Omental fat pad (tissue), 4 donors: ENCODE data around the gene TES. TPM values are rescaled to one million over a fixed set of nuclear protein-coding genes. Genes with fewer than 3 reads are reported as not detected.
"Not testable (repeated sequence)": the region's sequence is repeated elsewhere in the genome, so short reads cannot be mapped to it uniquely, and the experiment has no call there.

Experiments used
- ATAC-seq: fragments of 150-250 bp; one replicate; pipeline ENCODE4 v1.9.1; 2016; ENCODE audit warnings: mild to moderate bottlenecking, moderate library complexity; ENCODE audit not compliant: low FRiP score
- DNase-seq: peaks from one replicate; pipeline ENCODE4 v3.0.0-alpha.2; 2019; ENCODE audit warnings: low spot score
- total RNA-seq, 4 donors: library from RNA; depleted of rRNA; stranded (reverse); fragments of >200 nt; gene quantifications; one replicate each; pipeline ENCODE4 v1.1.0, GENCODE V29; 2016
- TF ChIP-seq, protein P1 (sequence below), 3 donors: fragments of 450-650 bp; IDR thresholded peaks; one replicate each; pipeline ENCODE4 v1.5.1; 2016 to 2017; ENCODE audit warnings: antibody characterized with exemption in 3 of 3, mild to moderate bottlenecking in 3 of 3, moderate library complexity in 2 of 3

The TES gene
- total RNA-seq, 4 donors from 2014 or later = 22.0 to 58.6 (median 35.8) TPM

DNA sequence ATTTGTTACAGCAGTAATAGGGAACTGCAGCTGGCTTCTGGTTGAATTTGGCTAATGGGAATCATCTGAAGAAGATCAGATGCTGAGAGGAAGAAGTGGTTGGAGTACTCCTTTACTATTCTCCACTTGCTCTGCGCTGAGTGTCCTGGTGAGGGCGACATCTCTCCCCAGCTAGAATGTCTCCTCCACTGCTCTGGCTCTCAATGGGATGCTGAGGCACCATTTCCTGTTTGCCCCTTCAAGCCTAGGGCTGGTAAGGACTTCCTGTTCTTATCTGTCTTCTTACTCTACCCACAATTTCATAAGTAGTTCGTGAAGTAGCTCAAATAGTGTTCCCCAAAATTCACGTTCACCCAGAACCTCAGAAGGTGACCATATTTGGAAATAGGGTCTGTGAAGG is 43.2 kb upstream of the TES start:
- DNase-seq (no peak), ATAC-seq (no peak)
- TF ChIP-seq, protein P1, sequence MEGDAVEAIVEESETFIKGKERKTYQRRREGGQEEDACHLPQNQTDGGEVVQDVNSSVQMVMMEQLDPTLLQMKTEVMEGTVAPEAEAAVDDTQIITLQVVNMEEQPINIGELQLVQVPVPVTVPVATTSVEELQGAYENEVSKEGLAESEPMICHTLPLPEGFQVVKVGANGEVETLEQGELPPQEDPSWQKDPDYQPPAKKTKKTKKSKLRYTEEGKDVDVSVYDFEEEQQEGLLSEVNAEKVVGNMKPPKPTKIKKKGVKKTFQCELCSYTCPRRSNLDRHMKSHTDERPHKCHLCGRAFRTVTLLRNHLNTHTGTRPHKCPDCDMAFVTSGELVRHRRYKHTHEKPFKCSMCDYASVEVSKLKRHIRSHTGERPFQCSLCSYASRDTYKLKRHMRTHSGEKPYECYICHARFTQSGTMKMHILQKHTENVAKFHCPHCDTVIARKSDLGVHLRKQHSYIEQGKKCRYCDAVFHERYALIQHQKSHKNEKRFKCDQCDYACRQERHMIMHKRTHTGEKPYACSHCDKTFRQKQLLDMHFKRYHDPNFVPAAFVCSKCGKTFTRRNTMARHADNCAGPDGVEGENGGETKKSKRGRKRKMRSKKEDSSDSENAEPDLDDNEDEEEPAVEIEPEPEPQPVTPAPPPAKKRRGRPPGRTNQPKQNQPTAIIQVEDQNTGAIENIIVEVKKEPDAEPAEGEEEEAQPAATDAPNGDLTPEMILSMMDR (IDR thresholded peaks at IDR 0.05) = no peak

DNA sequence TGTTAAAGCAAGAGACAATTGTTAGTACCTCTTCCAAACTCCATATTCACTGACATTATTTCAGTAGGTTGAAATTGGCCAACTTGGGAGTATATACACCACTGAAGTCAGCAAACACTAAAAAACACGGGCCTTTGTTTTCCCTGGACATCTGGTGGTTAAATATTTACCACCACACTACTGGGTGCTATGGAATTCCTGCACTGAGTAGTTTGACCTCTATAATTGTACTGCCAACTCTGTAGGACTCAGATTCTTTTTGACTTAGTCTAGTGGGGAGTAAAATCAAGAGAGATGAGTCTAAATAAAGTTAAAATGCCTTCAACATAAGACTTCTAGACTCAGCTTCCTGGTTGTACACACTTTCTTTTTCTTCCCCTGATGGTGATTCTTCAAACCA is 41.3 kb upstream of the TES start:
- ATAC-seq (no peak), DNase-seq (no peak)
- TF ChIP-seq, protein P1 (IDR thresholded peaks at IDR 0.05) = no peak

DNA sequence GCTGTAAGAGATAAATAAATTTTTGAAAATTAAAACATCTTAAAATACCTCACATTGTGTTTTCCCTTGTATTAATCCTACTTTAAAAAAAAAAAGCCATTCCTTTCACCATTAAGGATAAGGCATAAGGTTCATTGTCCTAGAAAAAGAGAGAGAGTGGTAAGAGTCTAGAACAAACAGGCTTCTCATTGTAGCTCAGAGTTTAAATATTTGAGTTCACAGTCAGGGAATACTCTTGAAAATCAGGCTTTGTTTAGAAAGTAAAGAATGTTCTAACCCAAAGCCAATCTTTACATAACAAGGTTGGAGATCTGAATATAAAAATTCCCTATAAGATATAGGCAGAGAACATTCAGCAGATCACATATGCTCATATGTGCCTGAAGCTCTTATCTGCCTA is 40.2 kb upstream of the TES start:
- DNase-seq = no peak
- TF ChIP-seq, protein P1 (IDR thresholded peaks at IDR 0.05) = no peak
- ATAC-seq = no peak

DNA sequence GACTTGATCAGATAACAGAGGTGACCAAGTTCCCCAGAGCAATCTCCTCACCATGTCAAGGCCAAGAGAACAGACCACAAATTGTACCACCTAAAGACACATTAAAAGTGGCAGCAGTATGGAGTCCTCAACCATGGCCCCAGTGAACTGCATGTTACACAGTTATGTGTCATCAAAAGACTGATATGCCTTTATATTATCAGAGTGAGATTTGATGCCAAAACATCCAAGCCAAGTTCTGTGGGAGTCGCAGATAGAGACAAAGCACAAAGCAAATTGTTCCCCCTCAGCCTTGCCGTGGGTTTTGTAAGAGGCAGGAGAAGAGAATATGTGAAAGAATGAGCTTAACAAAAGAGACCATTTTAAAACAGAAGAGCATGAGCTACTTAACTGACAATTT is 39.2 kb upstream of the TES start:
- TF ChIP-seq, protein P1 (IDR thresholded peaks at IDR 0.05) = no peak
- DNase-seq (no peak), ATAC-seq (no peak)

DNA sequence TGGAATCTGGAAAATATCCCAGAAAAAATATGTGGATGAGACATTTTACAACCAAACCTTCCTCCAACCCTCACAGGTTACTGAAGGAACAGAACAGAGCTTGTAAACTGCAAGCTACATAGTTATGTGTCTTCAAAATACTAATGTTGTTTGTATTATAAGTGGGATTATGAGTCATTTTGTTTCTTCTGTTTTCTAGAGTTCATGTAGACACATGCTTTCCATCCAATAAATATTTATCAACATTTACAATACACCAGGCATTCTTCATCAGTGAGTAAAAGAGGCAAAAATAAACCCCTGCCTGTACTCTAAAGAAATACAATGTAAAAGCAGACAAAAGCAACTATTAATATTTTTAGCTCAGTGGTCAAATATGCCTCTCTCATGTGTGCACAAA is 38.0 kb upstream of the TES start:
- no peak for ATAC-seq
- DNase-seq = no peak
- TF ChIP-seq, protein P1 (IDR thresholded peaks at IDR 0.05) = no peak

DNA sequence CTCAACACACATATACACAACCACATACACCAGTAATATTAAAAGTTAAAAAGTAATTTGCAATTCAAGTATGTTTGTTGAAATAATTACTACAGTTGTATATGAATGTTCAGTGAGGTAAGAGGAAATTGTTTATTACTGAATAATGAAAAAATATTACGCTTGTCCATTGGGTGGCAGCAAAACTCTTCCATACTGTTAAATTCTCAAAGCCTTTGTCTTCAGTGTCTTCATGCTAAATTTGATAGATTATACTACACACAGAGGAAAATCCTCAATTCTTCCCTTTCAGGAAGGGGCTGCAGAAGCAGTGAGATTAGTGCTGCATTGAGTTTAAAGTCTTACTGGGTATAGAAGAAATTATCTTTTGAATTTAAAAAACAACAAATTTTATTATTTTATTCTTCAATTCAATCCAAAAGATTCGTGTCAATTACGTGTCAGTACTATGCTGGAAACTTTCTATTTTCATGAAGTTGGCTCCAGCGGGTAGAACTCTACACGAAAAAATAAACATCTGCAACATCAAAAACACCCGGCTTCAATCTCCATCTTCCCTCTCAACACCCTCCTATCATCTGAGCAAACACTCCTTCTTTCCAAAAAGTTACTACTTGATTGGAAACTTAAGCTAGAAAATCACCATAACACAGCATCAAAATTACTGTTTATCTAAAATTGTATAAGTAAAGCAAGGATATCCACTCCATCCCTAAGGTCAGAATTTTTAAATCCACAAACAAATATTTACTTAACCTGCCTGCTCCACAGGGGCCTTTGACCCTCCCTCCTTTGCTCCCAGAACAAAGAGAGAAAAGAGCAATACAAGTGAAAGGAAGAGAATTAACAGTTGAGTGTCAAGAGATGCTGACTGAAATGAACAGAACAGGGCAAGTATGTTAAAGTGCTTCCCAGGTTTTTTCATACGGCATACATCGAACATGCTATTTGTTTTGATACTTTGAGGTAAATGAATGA is 37.0 kb upstream of the TES start:
- no peak for ATAC-seq
- TF ChIP-seq, protein P1 (IDR thresholded peaks at IDR 0.05) = peak in 1 of 3 donors; percentile 29
- DNase-seq = no peak

DNA sequence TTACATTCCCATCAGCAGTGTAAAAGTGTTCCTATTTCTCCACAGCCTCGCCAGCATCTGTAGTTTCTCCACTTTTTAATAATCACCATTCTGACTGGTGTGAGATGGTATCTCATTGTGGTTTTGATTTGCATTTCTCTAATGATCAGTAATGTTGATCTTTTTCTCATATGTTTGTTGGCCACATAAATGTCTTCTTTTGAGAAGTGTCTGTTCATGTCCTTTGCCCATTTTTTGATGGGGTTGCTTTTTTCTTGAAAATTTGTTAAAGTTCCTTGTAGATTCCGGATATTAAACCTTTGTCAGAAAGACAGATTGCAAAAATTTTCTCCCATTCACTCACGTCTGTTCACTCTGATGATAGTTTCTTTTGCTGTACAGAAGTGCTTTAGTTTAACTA is 35.2 kb upstream of the TES start:
- ATAC-seq, DNase-seq: not testable (repeated sequence)
